ENCODE results near the gene MN1.

DNA sequence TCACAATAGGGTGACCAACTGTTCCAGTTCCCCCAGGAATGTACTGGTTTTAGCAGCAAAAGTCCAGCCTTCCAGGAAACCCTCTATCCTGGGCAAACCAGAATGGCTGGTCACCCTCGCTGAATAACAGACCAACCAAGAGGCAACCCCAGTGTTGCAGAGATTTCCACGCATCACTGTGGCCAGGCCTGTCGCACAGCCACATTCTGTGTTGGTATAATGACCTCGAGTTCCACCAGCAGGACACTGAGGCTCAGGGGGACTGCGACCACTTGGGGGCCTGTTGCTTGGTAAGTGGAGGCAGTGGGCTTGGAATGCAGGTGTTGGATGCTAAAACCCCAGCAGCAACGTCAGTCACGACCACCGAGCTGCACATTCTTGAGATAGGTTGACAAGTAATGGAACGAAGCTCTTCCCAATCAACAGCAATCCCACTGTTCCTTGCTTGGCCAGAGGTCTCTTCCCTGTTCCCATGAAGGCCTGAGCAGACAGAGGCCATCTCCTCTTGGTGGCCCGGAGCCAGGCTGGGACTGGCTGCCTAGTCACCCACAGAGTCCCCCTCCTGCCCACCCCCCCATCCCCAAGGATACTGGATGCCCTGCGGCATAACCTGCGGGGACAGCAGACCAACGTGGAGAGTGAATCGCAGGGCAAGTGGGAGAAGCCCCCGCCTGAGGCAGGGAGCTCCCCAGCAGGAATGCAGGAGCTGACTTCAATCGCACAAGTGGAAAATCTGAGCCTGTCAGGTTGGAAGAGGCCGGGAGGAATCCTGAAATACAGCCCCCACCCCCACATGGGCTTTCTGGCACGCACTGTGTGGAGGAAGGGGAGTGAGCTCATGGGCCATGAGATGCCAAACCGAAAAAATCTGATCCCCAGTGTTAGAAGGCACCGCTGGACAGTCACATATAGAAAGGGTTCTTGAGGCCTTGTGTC is 43.4 kb upstream of the MN1 start:
- TF ChIP-seq EP300 (IDR thresholded peaks at IDR 0.05) = no peak
- TF ChIP-seq ESRRA (IDR thresholded peaks at IDR 0.05; ENCODE audit: borderline replicate concordance, low read length) = no peak
- no peak for TF ChIP-seq CTCF (IDR thresholded peaks at IDR 0.05)
- TF ChIP-seq BCL3 (IDR thresholded peaks at IDR 0.05) = no peak
- no peak for TF ChIP-seq JUNB (IDR thresholded peaks at IDR 0.05)
- no peak for TF ChIP-seq MAX (IDR thresholded peaks at IDR 0.05)
- TF ChIP-seq RAD21 (conservative IDR thresholded peaks at IDR 0.05 in 1 of 2, IDR thresholded peaks at IDR 0.05 in 1 of 2) = no peak
- TF ChIP-seq MYC (IDR thresholded peaks at IDR 0.05; ENCODE audit: borderline replicate concordance, low read length) = no peak
- TF ChIP-seq JUN (IDR thresholded peaks at IDR 0.05) = no peak

All from A549 (cell line).